A673 (cell line): Measurements from ENCODE around the gene KCNK18. TPM values are rescaled to one million over a fixed set of nuclear protein-coding genes. Genes with fewer than 3 reads are reported as not detected.

Experiments used
- Bru-seq: library from RNA; stranded (reverse); fragments of 400-500 nt; gene quantifications from one replicate; lab custom pipeline; 2021; lab: Mats Ljungman, UMichigan
- BruChase-seq, 2 experiments: library from RNA; stranded (reverse); fragments of 400-500 nt; gene quantifications; one replicate each; lab custom pipeline; 2021; lab: Mats Ljungman, UMichigan
- BruUV-seq: library from RNA; stranded (reverse); fragments of 400-500 nt; replicated peaks from 2 replicates; lab custom pipeline; 2021; lab: Mats Ljungman, UMichigan
- CTCF ChIA-PET: fragments of 300-600 bp; sonication (Branson Sonifier 250); formaldehyde crosslinking; loops from one replicate; lab custom pipeline; 2022; ENCODE audit warnings: antibody characterized with exemption; lab: Charles Lee
- POLR2A ChIA-PET: fragments of 300-600 bp; sonication (Branson Sonifier 250); formaldehyde crosslinking; loops from one replicate; lab custom pipeline; 2022; ENCODE audit warnings: antibody characterized with exemption; ENCODE audit not compliant: low non-redundant PET; lab: Charles Lee
- DNase-seq: peaks from one replicate; pipeline ENCODE4 v3.0.0-alpha.2; 2015; ENCODE audit warnings: low spot score
- H3K27ac ChIP-seq: fragments of 200-600 bp; sonication (generic); 2 replicates; pipeline ENCODE4 v1.5.1; 2016; ENCODE audit warnings: mixed run types, low read depth, mild to moderate bottlenecking, mixed read lengths, antibody characterized with exemption, low read length; ENCODE audit not compliant: poor library complexity, severe bottlenecking
- H3K27me3 ChIP-seq: fragments of 200-600 bp; sonication (generic); replicated peaks from 2 replicates; pipeline ENCODE4 v1.6.1; 2017; ENCODE audit warnings: mixed run types, low read depth, mild to moderate bottlenecking, mixed read lengths, antibody characterized with exemption, low read length; ENCODE audit not compliant: insufficient read depth, poor library complexity
- H3K36me3 ChIP-seq: fragments of 200-600 bp; sonication (generic); 2 replicates; pipeline ENCODE4 v1.6.1; 2016; ENCODE audit warnings: mixed run types, mild to moderate bottlenecking, mixed read lengths, antibody characterized with exemption, low read length; ENCODE audit not compliant: insufficient read depth, poor library complexity, severe bottlenecking
- H3K4me1 ChIP-seq: fragments of 200-600 bp; sonication (generic); 2 replicates; pipeline ENCODE4 v1.6.1; 2017; ENCODE audit warnings: mixed run types, mild to moderate bottlenecking, mixed read lengths, antibody characterized with exemption, low read length; ENCODE audit not compliant: insufficient read depth, poor library complexity, severe bottlenecking
- H3K4me3 ChIP-seq: fragments of 200-600 bp; sonication (generic); 2 replicates; pipeline ENCODE4 v1.5.1; 2016; ENCODE audit warnings: low read depth, mixed run types, mild to moderate bottlenecking, mixed read lengths, low read length; ENCODE audit not compliant: poor library complexity, severe bottlenecking
- H3K9me3 ChIP-seq: fragments of 200-600 bp; sonication (generic); 2 replicates; pipeline ENCODE4 v1.6.1; 2016; ENCODE audit warnings: mixed run types, low read depth, mild to moderate bottlenecking, mixed read lengths, antibody characterized with exemption, low read length; ENCODE audit not compliant: poor library complexity, severe bottlenecking
- CTCF ChIP-seq: fragments of 300-800, 200-600 bp; sonication (generic); conservative IDR thresholded peaks from 2 replicates; pipeline ENCODE4 v1.5.1; 2017; ENCODE audit warnings: low read depth, mild to moderate bottlenecking, antibody characterized with exemption, low read length, moderate library complexity, mixed read lengths
- EZH2 ChIP-seq: fragments of 200-600 bp; sonication (generic); IDR thresholded peaks from 2 replicates; pipeline ENCODE4 v1.6.1; 2017; ENCODE audit warnings: borderline replicate concordance, low read depth, mild to moderate bottlenecking, mixed read lengths, antibody characterized with exemption, low read length; ENCODE audit not compliant: poor library complexity, severe bottlenecking
- intact Hi-C: fragments of 100-400 bp; cut with micrococcal nuclease; formaldehyde crosslinking; loops from one replicate; pipeline ENCODE4 v1.10.0; 2022; ENCODE audit not compliant: unreplicated experiment
- long read RNA-seq: library from polyadenylated mRNA; stranded (forward); transcript quantifications from one replicate; pipeline ENCODE4 v2.0.0, GENCODE V29; 2022
- total RNA-seq: library from RNA; stranded (reverse); gene quantifications from 2 replicates; pipeline ENCODE4 v1.2.3, GENCODE V29; 2021

The KCNK18 gene
- total RNA-seq, result 0.43 and 0.44 TPM in 2 replicates
- Bru-seq, nascent RNA, result percentile 18 among the genes with signal in this experiment
- BruChase-seq, experiment 1, labeled RNA remaining after a 2-hour chase, result percentile 19 among the genes with signal in this experiment
- BruChase-seq, experiment 2, labeled RNA remaining after a 6-hour chase, result percentile 23 among the genes with signal in this experiment
- long read RNA-seq, result 0 reads

GRCh38 chr10:117197189-117197588 lies at the start of gene KCNK18:
Gene KCNK18, plus strand, starts transcription at chr10:117197489. Its CDS starts 0 bp downstream, at chr10:117197489.
- no peak for TF ChIP-seq CTCF
- TF ChIP-seq EZH2, result no peak
- Histone ChIP-seq H3K27me3 (no peaks in the 10 kb centered on the region), H3K4me3 (no peak within 1 kb of the TSS), H3K27ac (no peak within 1 kb of the TSS), H3K4me1 (peaks cover 9% of the 10 kb centered on the region), H3K9me3 (no peaks in the 10 kb centered on the region), H3K36me3 (no peaks in the 10 kb centered on the region)
- ChIA-PET CTCF (no interaction called here), POLR2A (interaction anchor here (0.7 kb wide), 1 partner anchor 1621 kb away, joined by 3 read pairs; no protein-coding TSS in a partner anchor)
- no TSS peak for BruUV-seq
- intact Hi-C loops, result no loop called here
- DNase-seq, result no peak

- DNase-seq, result peak; percentile 34
- CTCF ChIA-PET, result no interaction called here
- Histone ChIP-seq H3K9me3 (peaks cover 6% of the 10 kb centered on the region), H3K4me3 (no peak overlapping the region), H3K27me3 (no peaks in the 10 kb centered on the region), H3K4me1 (peaks cover 11% of the 10 kb centered on the region), H3K36me3 (no peaks in the 10 kb centered on the region), H3K27ac (no peak overlapping the region)
- POLR2A ChIA-PET, result no interaction called here
- BruUV-seq, result no TSS peak
- TF ChIP-seq CTCF (no peak), EZH2 (no peak)
- intact Hi-C loops, result no loop called here
Measured at GRCh38 chr10:117148284-117148683, 49.0 kb upstream of the KCNK18 start.

- Histone ChIP-seq H3K27me3 (no peaks in the 10 kb centered on the region), H3K36me3 (no peaks in the 10 kb centered on the region), H3K4me1 (peaks cover 11% of the 10 kb centered on the region), H3K27ac (no peak overlapping the region), H3K9me3 (no peaks in the 10 kb centered on the region), H3K4me3 (no peak overlapping the region)
- ChIA-PET CTCF (no interaction called here), POLR2A (no interaction called here)
- TF ChIP-seq CTCF (no peak), EZH2 (no peak)
- BruUV-seq, result no TSS peak
- DNase-seq, result peak; percentile 32
- intact Hi-C loops, result no loop called here
Measured at GRCh38 chr10:117152668-117153067, 44.6 kb upstream of the KCNK18 start.
